ENCODE data around the gene ARL15. TPM values are rescaled to one million over a fixed set of nuclear protein-coding genes. Genes with fewer than 3 reads are reported as not detected.

ARL15 gene
- total and polyA plus RNA-seq, 9 of the 15 experiments (the other 6 are each of a cell fraction or from before 2014, with no cell fraction given), result 18.5 to 80.4 (median 57.0) TPM

DNA sequence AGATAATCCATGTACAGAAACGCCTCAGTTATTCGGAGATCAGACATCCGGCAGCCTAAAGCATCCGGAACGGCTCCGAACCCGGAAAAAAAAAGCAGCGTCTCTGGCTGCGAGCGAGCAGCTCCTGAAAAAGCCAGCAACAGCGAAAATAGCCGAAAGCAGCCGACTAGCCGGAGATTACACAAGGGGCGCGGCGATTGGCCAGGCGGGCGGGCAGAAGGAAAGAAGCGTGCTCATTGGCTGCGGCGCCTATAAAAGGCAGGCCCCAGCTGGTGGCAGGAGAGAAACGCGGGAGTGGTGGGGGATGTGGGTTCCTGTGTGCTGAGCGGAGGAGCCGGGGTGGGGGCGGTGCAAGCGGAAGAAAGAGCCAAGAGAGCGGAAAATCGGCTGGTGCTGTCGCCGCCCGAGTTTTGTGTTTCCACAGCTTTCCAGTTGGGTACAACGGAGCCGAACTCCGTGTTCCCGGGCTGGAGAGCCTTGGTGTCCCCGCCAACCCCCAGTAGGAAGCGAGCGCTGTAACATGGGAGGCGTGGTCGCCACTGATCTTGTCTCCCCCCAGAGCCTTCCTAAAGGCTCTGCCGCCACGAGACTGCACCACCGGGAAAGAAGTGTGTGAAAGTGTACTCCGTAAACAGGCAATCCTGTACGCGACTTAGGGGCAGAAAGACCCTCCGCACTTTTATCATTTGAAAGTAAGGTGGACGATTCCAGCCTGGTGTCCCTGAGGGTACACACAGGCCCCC, at the start of gene ARL15 (continued):
- TF ChIP-seq ZFP30 (CRISPR knock-in tag; IDR thresholded peaks at IDR 0.05; ENCODE audit: borderline replicate concordance), result peak; percentile 30; the same call in 1 of the 2 replicates
- TF ChIP-seq MIER1 (IDR thresholded peaks at IDR 0.05; ENCODE audit: low read depth), result no peak
- TF ChIP-seq HMGN3 (IDR thresholded peaks at IDR 0.05; ENCODE audit: borderline replicate concordance, extremely low read depth, insufficient read length, low read depth, low read length), result peak; percentile 78
- TF ChIP-seq NRF1 (conservative IDR thresholded peaks at IDR 0.05 in 1 of 2, IDR thresholded peaks at IDR 0.05 in 1 of 2), result peak in 1 of 2 experiments; percentile 29; a peak in 2 of 4 replicates
- no peak for TF ChIP-seq CBX5 (IDR thresholded peaks at IDR 0.05; ENCODE audit: borderline replicate concordance, low read depth)
- peak; percentile 90 for TF ChIP-seq EP400 (IDR thresholded peaks at IDR 0.05)
- no peak for TF ChIP-seq KHSRP (IDR thresholded peaks at IDR 0.05)
- peak; percentile 92 for TF ChIP-seq ZBTB26 (CRISPR knock-in tag; IDR thresholded peaks at IDR 0.05)
- TF ChIP-seq, protein P1, sequence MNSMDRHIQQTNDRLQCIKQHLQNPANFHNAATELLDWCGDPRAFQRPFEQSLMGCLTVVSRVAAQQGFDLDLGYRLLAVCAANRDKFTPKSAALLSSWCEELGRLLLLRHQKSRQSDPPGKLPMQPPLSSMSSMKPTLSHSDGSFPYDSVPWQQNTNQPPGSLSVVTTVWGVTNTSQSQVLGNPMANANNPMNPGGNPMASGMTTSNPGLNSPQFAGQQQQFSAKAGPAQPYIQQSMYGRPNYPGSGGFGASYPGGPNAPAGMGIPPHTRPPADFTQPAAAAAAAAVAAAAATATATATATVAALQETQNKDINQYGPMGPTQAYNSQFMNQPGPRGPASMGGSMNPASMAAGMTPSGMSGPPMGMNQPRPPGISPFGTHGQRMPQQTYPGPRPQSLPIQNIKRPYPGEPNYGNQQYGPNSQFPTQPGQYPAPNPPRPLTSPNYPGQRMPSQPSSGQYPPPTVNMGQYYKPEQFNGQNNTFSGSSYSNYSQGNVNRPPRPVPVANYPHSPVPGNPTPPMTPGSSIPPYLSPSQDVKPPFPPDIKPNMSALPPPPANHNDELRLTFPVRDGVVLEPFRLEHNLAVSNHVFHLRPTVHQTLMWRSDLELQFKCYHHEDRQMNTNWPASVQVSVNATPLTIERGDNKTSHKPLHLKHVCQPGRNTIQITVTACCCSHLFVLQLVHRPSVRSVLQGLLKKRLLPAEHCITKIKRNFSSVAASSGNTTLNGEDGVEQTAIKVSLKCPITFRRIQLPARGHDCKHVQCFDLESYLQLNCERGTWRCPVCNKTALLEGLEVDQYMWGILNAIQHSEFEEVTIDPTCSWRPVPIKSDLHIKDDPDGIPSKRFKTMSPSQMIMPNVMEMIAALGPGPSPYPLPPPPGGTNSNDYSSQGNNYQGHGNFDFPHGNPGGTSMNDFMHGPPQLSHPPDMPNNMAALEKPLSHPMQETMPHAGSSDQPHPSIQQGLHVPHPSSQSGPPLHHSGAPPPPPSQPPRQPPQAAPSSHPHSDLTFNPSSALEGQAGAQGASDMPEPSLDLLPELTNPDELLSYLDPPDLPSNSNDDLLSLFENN (IDR thresholded peaks at IDR 0.05; ENCODE audit: low read depth in 2 of 2, low read length in 2 of 2), result peak in 1 of 2 experiments; percentile 87; a peak in 2 of 4 replicates
- TF ChIP-seq, protein P2, sequence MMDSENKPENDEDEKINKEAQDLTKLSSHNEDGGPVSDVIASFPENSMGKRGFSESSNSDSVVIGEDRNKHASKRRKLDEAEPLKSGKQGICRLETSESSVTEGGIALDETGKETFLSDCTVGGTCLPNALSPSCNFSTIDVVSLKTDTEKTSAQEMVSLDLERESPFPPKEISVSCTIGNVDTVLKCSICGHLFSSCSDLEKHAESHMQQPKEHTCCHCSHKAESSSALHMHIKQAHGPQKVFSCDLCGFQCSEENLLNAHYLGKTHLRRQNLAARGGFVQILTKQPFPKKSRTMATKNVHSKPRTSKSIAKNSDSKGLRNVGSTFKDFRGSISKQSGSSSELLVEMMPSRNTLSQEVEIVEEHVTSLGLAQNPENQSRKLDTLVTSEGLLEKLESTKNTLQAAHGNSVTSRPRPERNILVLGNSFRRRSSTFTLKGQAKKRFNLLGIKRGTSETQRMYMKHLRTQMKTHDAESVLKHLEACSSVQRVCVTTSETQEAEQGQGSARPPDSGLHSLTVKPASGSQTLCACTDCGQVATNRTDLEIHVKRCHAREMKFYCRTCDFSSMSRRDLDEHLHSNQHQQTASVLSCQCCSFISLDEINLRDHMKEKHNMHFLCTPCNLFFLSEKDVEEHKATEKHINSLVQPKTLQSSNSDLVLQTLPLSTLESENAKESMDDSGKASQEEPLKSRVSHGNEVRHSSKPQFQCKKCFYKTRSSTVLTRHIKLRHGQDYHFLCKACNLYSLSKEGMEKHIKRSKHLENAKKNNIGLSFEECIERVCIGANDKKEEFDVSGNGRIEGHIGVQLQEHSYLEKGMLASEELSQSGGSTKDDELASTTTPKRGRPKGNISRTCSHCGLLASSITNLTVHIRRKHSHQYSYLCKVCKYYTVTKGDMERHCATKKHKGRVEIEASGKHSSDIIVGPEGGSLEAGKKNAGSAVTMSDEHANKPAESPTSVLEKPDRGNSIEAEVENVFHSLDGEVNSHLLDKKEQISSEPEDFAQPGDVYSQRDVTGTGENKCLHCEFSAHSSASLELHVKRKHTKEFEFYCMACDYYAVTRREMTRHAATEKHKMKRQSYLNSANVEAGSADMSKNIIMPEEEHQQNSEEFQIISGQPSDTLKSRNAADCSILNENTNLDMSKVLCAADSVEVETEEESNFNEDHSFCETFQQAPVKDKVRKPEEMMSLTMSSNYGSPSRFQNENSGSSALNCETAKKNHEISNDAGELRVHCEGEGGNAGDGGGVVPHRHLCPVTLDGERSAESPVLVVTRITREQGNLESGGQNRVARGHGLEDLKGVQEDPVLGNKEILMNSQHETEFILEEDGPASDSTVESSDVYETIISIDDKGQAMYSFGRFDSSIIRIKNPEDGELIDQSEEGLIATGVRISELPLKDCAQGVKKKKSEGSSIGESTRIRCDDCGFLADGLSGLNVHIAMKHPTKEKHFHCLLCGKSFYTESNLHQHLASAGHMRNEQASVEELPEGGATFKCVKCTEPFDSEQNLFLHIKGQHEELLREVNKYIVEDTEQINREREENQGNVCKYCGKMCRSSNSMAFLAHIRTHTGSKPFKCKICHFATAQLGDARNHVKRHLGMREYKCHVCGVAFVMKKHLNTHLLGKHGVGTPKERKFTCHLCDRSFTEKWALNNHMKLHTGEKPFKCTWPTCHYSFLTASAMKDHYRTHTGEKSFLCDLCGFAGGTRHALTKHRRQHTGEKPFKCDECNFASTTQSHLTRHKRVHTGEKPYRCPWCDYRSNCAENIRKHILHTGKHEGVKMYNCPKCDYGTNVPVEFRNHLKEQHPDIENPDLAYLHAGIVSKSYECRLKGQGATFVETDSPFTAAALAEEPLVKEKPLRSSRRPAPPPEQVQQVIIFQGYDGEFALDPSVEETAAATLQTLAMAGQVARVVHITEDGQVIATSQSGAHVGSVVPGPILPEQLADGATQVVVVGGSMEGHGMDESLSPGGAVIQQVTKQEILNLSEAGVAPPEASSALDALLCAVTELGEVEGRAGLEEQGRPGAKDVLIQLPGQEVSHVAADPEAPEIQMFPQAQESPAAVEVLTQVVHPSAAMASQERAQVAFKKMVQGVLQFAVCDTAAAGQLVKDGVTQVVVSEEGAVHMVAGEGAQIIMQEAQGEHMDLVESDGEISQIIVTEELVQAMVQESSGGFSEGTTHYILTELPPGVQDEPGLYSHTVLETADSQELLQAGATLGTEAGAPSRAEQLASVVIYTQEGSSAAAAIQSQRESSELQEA (IDR thresholded peaks at IDR 0.05; ENCODE audit: low read depth), result no peak
- TF ChIP-seq CREB3 (tag; conservative IDR thresholded peaks at IDR 0.05; ENCODE audit: low read depth), result no peak
- TF ChIP-seq NUFIP1 (IDR thresholded peaks at IDR 0.05; ENCODE audit: partially characterized antibody), result no peak
- no peak for TF ChIP-seq MECOM (CRISPR knock-in tag; IDR thresholded peaks at IDR 0.05)

All from K562 (cell line).